H9 (cell line): ENCODE results near the gene TDRD7. TPM values are rescaled to one million over a fixed set of nuclear protein-coding genes. Genes with fewer than 3 reads are reported as not detected.

Experiments
- DNase-seq: peaks from one replicate; pipeline ENCODE4 v3.0.0-alpha.2; 2017
- H2AFZ ChIP-seq: one replicate; pipeline ENCODE4 v1.6.1; 2013; ENCODE audit warnings: mild to moderate bottlenecking, low read length, control low read depth, moderate library complexity
- H2AK5ac ChIP-seq: 2 replicates; pipeline ENCODE4 v1.6.1; 2013; ENCODE audit warnings: low read length, control low read depth, mixed read lengths; ENCODE audit not compliant: insufficient read length
- H2BK120ac ChIP-seq: one replicate; pipeline ENCODE4 v1.6.1; 2013; ENCODE audit warnings: low read depth, mild to moderate bottlenecking, low read length, control low read depth, inconsistent platforms; ENCODE audit not compliant: poor library complexity, severe bottlenecking
- H2BK12ac ChIP-seq: 2 replicates; pipeline ENCODE4 v1.6.1; 2013; ENCODE audit warnings: low read length, control low read depth, mixed read lengths, low read depth; ENCODE audit not compliant: insufficient read length
- H2BK15ac ChIP-seq: 2 replicates; pipeline ENCODE4 v1.6.1; 2013; ENCODE audit warnings: low read depth, low read length, control low read depth
- H2BK20ac ChIP-seq: one replicate; pipeline ENCODE4 v1.6.1; 2013; ENCODE audit warnings: low read depth, mild to moderate bottlenecking, low read length, control low read depth, inconsistent platforms; ENCODE audit not compliant: poor library complexity, severe bottlenecking
- H2BK5ac ChIP-seq: 2 replicates; pipeline ENCODE4 v1.6.1; 2013; ENCODE audit warnings: low read length, control low read depth, mixed read lengths; ENCODE audit not compliant: insufficient read length
- H3K14ac ChIP-seq: 2 replicates; pipeline ENCODE4 v1.6.1; 2013; ENCODE audit warnings: low read length, control low read depth; ENCODE audit not compliant: insufficient read depth
- H3K18ac ChIP-seq: 2 replicates; pipeline ENCODE4 v1.6.1; 2013; ENCODE audit warnings: low read depth, mild to moderate bottlenecking, mixed read lengths, low read length, control low read depth; ENCODE audit not compliant: insufficient read length
- H3K23ac ChIP-seq: 2 replicates; pipeline ENCODE4 v1.6.1; 2013; ENCODE audit warnings: low read length, control low read depth, mixed read lengths, low read depth; ENCODE audit not compliant: insufficient read length
- H3K23me2 ChIP-seq: 2 replicates; pipeline ENCODE4 v1.6.1; 2013; ENCODE audit warnings: low read depth, mild to moderate bottlenecking, mixed read lengths, low read length, control low read depth; ENCODE audit not compliant: insufficient read length, poor library complexity, severe bottlenecking
- H3K27ac ChIP-seq: 2 replicates; pipeline ENCODE4 v1.5.1; 2013; ENCODE audit warnings: low read length, control low read depth, mixed read lengths, low read depth; ENCODE audit not compliant: insufficient read length
- H3K27me3 ChIP-seq: 2 replicates; pipeline ENCODE4 v1.6.1; 2013; ENCODE audit warnings: low read length, control low read depth, inconsistent platforms; ENCODE audit not compliant: insufficient read depth
- H3K4ac ChIP-seq: 2 replicates; pipeline ENCODE4 v1.6.1; 2013; ENCODE audit warnings: low read depth, mild to moderate bottlenecking, control low read depth, inconsistent platforms, low read length, moderate library complexity
- H3K4me1 ChIP-seq: 2 replicates; pipeline ENCODE4 v1.6.1; 2013; ENCODE audit warnings: low read length, control low read depth, inconsistent platforms; ENCODE audit not compliant: insufficient read depth
- H3K4me2 ChIP-seq: 2 replicates; pipeline ENCODE4 v1.6.1; 2013; ENCODE audit warnings: low read length, control low read depth, mixed read lengths; ENCODE audit not compliant: insufficient read length, insufficient read depth
- H3K56ac ChIP-seq: 2 replicates; pipeline ENCODE4 v1.6.1; 2013; ENCODE audit warnings: low read depth, mild to moderate bottlenecking, mixed read lengths, low read length, control low read depth; ENCODE audit not compliant: insufficient read length
- H3K79me1 ChIP-seq: 2 replicates; pipeline ENCODE4 v1.6.1; 2013; ENCODE audit warnings: low read depth, mild to moderate bottlenecking, moderate library complexity, low read length, control low read depth, inconsistent platforms; ENCODE audit not compliant: insufficient read depth, poor library complexity, severe bottlenecking
- H3K79me2 ChIP-seq: 2 replicates; pipeline ENCODE4 v1.6.1; 2013; ENCODE audit warnings: low read length, control low read depth, inconsistent platforms; ENCODE audit not compliant: insufficient read depth
- H3K9ac ChIP-seq: 2 replicates; pipeline ENCODE4 v1.6.1; 2013; ENCODE audit warnings: low read length, control low read depth, mixed read lengths; ENCODE audit not compliant: insufficient read length; ENCODE audit errors: extremely low read depth
- H3K9me3 ChIP-seq: one replicate; pipeline ENCODE4 v1.6.1; 2013; ENCODE audit warnings: low read depth, low read length, inconsistent platforms; ENCODE audit not compliant: control insufficient read depth
- H3T11ph ChIP-seq: one replicate; pipeline ENCODE4 v1.6.1; 2013; ENCODE audit warnings: mild to moderate bottlenecking, low read length, control low read depth, inconsistent platforms
- H4K20me1 ChIP-seq: one replicate; pipeline ENCODE4 v1.6.1; 2013; ENCODE audit not compliant: control insufficient read depth, insufficient read length, insufficient read depth
- H4K5ac ChIP-seq: 2 replicates; pipeline ENCODE4 v1.6.1; 2013; ENCODE audit warnings: low read depth, mild to moderate bottlenecking, mixed read lengths, low read length, control low read depth; ENCODE audit not compliant: insufficient read length
- H4K8ac ChIP-seq: replicated peaks from 2 replicates; pipeline ENCODE4 v1.6.1; 2013; ENCODE audit warnings: low read length, control low read depth, mixed read lengths, low read depth; ENCODE audit not compliant: insufficient read length
- H4K91ac ChIP-seq: 2 replicates; pipeline ENCODE4 v1.6.1; 2013; ENCODE audit warnings: low read depth, mild to moderate bottlenecking, moderate library complexity, mixed read lengths, low read length, control low read depth; ENCODE audit not compliant: insufficient read length
- H3K27ac Mint-ChIP-seq, 3 experiments: 2 replicates in 2 of 3; 3 replicates in 1 of 3; pipeline ENCODE4 v1.8.0; 2020 to 2021; ENCODE audit warnings: mixed read lengths in 3 of 3, mild to moderate bottlenecking in 1 of 3, moderate library complexity in 1 of 3
- H3K27me3 Mint-ChIP-seq: 2 replicates; pipeline ENCODE4 v1.8.0; 2021; ENCODE audit warnings: low read depth, mild to moderate bottlenecking, moderate library complexity, mixed read lengths
- H3K36me3 Mint-ChIP-seq, 3 experiments: 2 replicates in 2 of 3; 3 replicates in 1 of 3; pipeline ENCODE4 v1.8.0; 2020 to 2021; ENCODE audit warnings: low read depth in 3 of 3, mixed read lengths in 3 of 3; ENCODE audit not compliant: insufficient read depth in 1 of 3
- H3K4me1 Mint-ChIP-seq, 2 experiments: 2 replicates each; pipeline ENCODE4 v1.8.0; 2020; ENCODE audit warnings: mixed read lengths in 2 of 2
- H3K4me3 Mint-ChIP-seq, 2 experiments: 2 replicates in 1 of 2; 3 replicates in 1 of 2; pipeline ENCODE4 v1.8.0; 2020 to 2021; ENCODE audit warnings: mild to moderate bottlenecking in 2 of 2, mixed read lengths in 2 of 2, moderate library complexity in 1 of 2
- H3K9me3 Mint-ChIP-seq, 2 experiments: 2 replicates in 1 of 2; 3 replicates in 1 of 2; pipeline ENCODE4 v1.8.0; 2020; ENCODE audit warnings: mild to moderate bottlenecking in 2 of 2, mixed read lengths in 2 of 2, moderate library complexity in 1 of 2
- CTCF ChIP-seq: fragments of 200-600 bp; sonication (generic); conservative IDR thresholded peaks from 3 replicates; pipeline ENCODE4 v1.8.0; 2021; ENCODE audit warnings: antibody characterized with exemption, mild to moderate bottlenecking
- WGBS: extraction: QIAGEN DNeasy Blood & Tissue Kit; methylation state at CpG from one replicate; pipeline ENCODE4 v1.1.7; 2013; ENCODE audit warnings: missing lambda C conversion rate, low lambda C conversion rate, mixed read lengths; ENCODE audit not compliant: insufficient read length; ENCODE audit errors: extremely low coverage; 5-methylcytosine and 5-hydroxymethylcytosine counted together
- total RNA-seq: library from RNA; stranded (reverse); gene quantifications from 2 replicates; pipeline ENCODE4 v1.2.1, GENCODE V29; 2021

The TDRD7 gene
- total RNA-seq, 1 experiment from 2014 or later, result 5.1 TPM

- no peak for TF ChIP-seq CTCF
- Histone ChIP-seq H2AFZ (no peak overlapping the region), H2BK5ac (no peak overlapping the region), H2BK20ac (no peak overlapping the region), H3K23ac (no peak overlapping the region), H3K79me1 (no peaks in the 10 kb centered on the region), H3K4me1 (no peaks in the 10 kb centered on the region; the same call in 1 of the 2 replicates), H3K27me3 (peaks cover 45% of the 10 kb centered on the region), H3K9ac (no peak overlapping the region), H3T11ph (no peak overlapping the region), H3K56ac (no peak overlapping the region), H2BK15ac (no peak overlapping the region), H3K4me2 (peak overlapping the region; percentile 34), H4K20me1 (no peaks in the 10 kb centered on the region), H3K14ac (no peak overlapping the region), H3K27ac (no peak overlapping the region), H2BK120ac (no peak overlapping the region), H3K79me2 (no peaks in the 10 kb centered on the region), H4K5ac (no peak overlapping the region), H4K8ac (no peak overlapping the region), H2AK5ac (no peak overlapping the region), H2BK12ac (no peak overlapping the region), H4K91ac (no peak overlapping the region), H3K23me2 (peaks cover 16% of the 10 kb centered on the region), H3K18ac (no peak overlapping the region), H3K4ac (no peak overlapping the region), H3K9me3 (no peaks in the 10 kb centered on the region)
- Mint-ChIP-seq H3K27ac (no peak overlapping the region), H3K9me3 (peaks cover 9 to 13% of the 10 kb centered on the region in 2 experiments; a peak in 4 of 5 replicates), H3K4me3 (peak overlapping the region; percentile 66 to 86), H3K4me1 (peaks cover 10 to 16% of the 10 kb centered on the region in 2 experiments), H3K27me3 (peaks cover 41% of the 10 kb centered on the region), H3K36me3 (no peaks in the 10 kb centered on the region; a peak in 2 of 7 replicates)
- no CpG with 5 or more reads among the region's 6 CpGs for WGBS
- no peak for DNase-seq
These were observed 88.9 kb downstream of the TDRD7 start for GRCh38 chr9:97500765-97501176.
